Measurements from ENCODE around the gene MPRIP. TPM values are rescaled to one million over a fixed set of nuclear protein-coding genes. Genes with fewer than 3 reads are reported as not detected.
"Not testable (repeated sequence)": the region's sequence is repeated elsewhere in the genome, so short reads cannot be mapped to it uniquely, and the experiment has no call there.

MPRIP gene
- total RNA-seq, 4 donors from 2014 or later = 122 to 207 (median 145) TPM

DNA sequence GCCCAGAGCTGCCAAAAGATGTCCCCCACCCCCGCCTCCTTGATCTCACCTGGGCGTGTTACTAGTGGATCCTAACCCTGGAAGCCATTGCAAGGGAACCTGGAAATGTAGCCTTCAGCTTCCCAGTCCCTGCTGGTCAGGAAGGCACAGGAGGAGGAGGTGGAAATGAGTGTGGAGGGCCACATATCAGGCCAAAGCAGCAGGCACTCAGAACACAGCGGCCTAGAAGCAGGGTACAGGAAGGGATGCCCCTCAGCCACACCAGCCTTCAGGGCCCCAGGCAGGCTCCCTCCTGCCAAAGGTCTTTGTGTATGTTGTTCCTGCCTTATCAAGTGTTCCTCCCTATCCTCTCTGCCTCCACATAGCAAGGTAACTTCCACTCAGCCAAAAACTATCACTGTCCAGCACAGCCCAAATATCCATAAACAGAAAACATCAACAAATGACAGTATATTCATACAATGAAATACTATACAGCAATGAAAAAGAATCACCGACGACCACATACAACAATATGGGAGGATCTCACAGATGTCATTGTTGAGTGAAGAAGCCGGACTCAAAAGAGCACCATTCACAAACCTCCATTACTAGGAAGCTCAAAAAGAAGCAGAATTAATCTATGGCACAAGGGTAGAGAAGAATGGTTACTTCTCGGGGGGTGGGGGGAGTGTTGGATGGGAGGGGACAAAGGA is 42.2 kb upstream of the MPRIP start:
- Histone ChIP-seq H3K36me3 (no peaks in the 10 kb centered on the region), H3K27me3 (no peaks in the 10 kb centered on the region), H3K4me1 (peaks cover 7% of the 10 kb centered on the region), H3K27ac (no peak overlapping the region), H3K4me3 (no peak overlapping the region), H3K9me3 (no peaks in the 10 kb centered on the region)
- DNase-seq (ENCODE audit: low spot score in 2 of 2) = no peak
- TF ChIP-seq POLR2A (IDR thresholded peaks at IDR 0.05) (no peak), POLR2AphosphoS5 (IDR thresholded peaks at IDR 0.05) (no peak), EP300 (IDR thresholded peaks at IDR 0.05) (no peak)
- TF ChIP-seq, protein P1, sequence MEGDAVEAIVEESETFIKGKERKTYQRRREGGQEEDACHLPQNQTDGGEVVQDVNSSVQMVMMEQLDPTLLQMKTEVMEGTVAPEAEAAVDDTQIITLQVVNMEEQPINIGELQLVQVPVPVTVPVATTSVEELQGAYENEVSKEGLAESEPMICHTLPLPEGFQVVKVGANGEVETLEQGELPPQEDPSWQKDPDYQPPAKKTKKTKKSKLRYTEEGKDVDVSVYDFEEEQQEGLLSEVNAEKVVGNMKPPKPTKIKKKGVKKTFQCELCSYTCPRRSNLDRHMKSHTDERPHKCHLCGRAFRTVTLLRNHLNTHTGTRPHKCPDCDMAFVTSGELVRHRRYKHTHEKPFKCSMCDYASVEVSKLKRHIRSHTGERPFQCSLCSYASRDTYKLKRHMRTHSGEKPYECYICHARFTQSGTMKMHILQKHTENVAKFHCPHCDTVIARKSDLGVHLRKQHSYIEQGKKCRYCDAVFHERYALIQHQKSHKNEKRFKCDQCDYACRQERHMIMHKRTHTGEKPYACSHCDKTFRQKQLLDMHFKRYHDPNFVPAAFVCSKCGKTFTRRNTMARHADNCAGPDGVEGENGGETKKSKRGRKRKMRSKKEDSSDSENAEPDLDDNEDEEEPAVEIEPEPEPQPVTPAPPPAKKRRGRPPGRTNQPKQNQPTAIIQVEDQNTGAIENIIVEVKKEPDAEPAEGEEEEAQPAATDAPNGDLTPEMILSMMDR (IDR thresholded peaks at IDR 0.05) = no peak
- WGBS = 91% methylated on average over 5 of the region's 7 CpGs

GRCh38 chr17:17001076-17001777 is 41.0 kb upstream of the MPRIP start:
- 84% methylated on average over 9 of the region's 9 CpGs for WGBS
- Histone ChIP-seq H3K27me3 (no peaks in the 10 kb centered on the region), H3K9me3 (no peaks in the 10 kb centered on the region), H3K4me3 (no peak overlapping the region), H3K4me1 (peaks cover 7% of the 10 kb centered on the region), H3K27ac (no peak overlapping the region), H3K36me3 (no peaks in the 10 kb centered on the region)
- no peak for DNase-seq (ENCODE audit: low spot score in 2 of 2)
- TF ChIP-seq EP300 (IDR thresholded peaks at IDR 0.05) (no peak), POLR2A (IDR thresholded peaks at IDR 0.05) (no peak), POLR2AphosphoS5 (IDR thresholded peaks at IDR 0.05) (no peak)
- TF ChIP-seq, protein P1 (IDR thresholded peaks at IDR 0.05) = no peak

DNA sequence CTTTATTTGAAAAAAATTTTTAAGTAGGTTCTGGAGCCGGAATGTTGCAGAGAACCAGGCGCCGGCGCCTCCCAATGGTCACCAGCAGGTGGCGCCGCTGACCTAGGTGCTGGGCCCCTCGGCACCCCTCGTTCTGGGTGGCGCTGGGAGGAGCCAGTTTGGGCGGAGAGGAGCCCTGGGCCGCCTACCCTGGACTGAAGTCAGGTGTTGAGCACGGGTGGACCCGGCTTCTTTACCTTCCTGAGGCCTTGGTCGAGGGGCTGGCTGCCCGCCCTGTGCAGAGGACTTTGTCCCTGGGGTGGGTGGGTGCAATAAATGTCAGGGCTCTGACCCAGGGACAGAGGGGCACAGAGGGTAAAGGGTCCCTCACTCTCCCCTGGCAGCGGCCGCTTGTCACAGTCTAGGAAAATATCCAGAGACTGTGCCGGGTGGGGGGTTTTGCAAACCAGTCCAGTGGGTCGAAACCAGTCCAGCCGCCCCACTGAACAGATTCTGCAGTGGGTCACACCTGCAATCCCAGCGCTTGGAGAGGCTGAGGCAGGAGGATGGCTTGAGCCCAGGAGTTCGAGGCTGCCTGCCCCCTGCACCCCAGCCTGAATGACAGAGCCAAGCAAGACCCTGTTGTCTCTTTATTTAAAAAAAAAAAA is 40.3 kb upstream of the MPRIP start:
- Histone ChIP-seq H3K9me3 (no peaks in the 10 kb centered on the region), H3K4me1 (peaks cover 7% of the 10 kb centered on the region), H3K4me3 (no peak overlapping the region), H3K27me3 (no peaks in the 10 kb centered on the region), H3K36me3 (no peaks in the 10 kb centered on the region), H3K27ac (no peak overlapping the region)
- TF ChIP-seq POLR2A (IDR thresholded peaks at IDR 0.05) = no peak
- TF ChIP-seq, protein P1 (IDR thresholded peaks at IDR 0.05) = peak; percentile 93 to 96
- WGBS = 40% methylated on average over 7 of the region's 22 CpGs
- peak; percentile 83 to 89 for DNase-seq (ENCODE audit: low spot score in 2 of 2)

GRCh38 chr17:17002731-17003715 is 39.2 kb upstream of the MPRIP start:
- DNase-seq (ENCODE audit: low spot score in 2 of 2); H3K27ac ChIP-seq; H3K9me3 ChIP-seq; H3K27me3 ChIP-seq; H3K4me3 ChIP-seq; H3K4me1 ChIP-seq; H3K36me3 ChIP-seq: not testable (repeated sequence)
- WGBS = 79% methylated on average over 15 of the region's 20 CpGs

DNA sequence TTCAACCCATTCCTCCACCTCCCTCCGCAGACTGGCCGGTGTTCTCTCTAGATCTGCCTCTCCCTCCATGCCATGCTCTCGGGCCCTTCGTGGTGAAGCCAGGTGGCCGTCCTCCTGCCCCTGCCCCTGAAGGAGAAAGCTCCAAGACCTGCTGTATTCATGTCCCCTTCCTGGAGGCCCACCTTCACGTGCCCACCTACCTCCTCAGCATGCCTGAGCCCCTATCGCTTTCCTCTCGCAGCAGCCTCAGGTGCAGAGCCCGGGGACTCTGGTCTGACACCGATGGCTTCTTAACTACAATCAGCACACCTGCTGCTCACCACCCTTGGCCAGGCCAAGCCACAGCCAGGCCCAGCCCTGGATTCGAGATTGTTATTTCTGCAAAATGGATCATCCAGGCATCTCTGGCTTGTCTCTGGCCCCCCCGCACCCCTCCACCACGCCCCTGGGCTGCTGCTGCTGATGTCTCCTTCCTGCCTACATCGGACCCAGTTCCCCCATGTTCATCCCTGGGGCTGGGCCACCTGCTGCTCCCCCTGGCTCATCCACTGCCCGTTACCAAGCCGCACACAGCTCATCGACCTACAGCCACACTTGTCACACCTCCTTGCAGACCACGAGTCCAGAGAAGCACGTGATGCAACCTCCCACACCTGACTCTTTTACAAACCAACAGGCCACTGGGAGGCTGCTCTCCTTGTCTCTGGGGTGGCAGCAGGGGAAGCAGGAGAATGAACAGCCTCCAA is 37.8 kb upstream of the MPRIP start:
- Histone ChIP-seq H3K36me3 (no peaks in the 10 kb centered on the region), H3K4me1 (peaks cover 14% of the 10 kb centered on the region), H3K27me3 (no peaks in the 10 kb centered on the region), H3K4me3 (no peak overlapping the region), H3K27ac (no peak overlapping the region), H3K9me3 (no peaks in the 10 kb centered on the region)
- 89% methylated on average over 19 of the region's 19 CpGs for WGBS
- TF ChIP-seq POLR2A (IDR thresholded peaks at IDR 0.05) = no peak
- no peak for TF ChIP-seq EP300 (IDR thresholded peaks at IDR 0.05)
- TF ChIP-seq, protein P1 (IDR thresholded peaks at IDR 0.05) = no peak
- TF ChIP-seq POLR2AphosphoS5 (IDR thresholded peaks at IDR 0.05) = no peak
- DNase-seq (ENCODE audit: low spot score in 2 of 2) = peak in 1 of 2 donors; percentile 52

DNA sequence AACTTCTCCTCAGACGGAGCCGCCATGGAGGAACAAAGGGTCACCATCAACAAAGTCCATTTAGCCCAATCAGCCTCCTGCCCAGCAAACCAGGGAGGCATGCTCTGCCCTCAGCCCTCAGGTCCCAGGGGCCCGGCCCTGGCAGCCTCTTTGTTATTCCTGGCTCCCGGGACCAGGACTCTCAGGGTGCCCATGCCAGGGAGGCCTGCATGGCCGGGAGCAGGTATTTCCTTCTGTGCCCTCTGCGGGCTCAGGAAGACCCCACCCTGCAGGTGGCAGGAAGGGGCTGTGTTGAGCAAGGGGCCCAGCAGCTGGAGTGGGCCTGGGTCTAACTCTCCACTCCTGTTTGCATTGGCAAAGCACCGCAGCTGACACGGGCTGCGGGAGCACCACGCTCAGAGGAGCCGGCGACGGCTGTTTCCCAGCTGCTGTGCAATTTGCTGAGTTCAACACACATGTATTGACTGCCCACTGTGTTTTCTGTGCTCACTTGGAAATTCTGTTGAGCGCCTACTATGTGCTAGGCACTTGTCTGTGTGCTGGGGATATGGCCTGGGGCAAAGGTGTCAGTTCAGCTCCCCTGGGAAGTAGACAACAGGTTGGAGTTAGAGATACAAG is 37.2 kb upstream of the MPRIP start:
- not testable (repeated sequence) for H3K27ac ChIP-seq, H3K9me3 ChIP-seq, H3K27me3 ChIP-seq, H3K36me3 ChIP-seq, H3K4me3 ChIP-seq
- 72% methylated on average over 12 of the region's 14 CpGs for WGBS
- DNase-seq (ENCODE audit: low spot score in 2 of 2) = peak in 1 of 2 donors; percentile 49
- H3K4me1 ChIP-seq = peaks cover 19% of the 10 kb centered on the region

DNA sequence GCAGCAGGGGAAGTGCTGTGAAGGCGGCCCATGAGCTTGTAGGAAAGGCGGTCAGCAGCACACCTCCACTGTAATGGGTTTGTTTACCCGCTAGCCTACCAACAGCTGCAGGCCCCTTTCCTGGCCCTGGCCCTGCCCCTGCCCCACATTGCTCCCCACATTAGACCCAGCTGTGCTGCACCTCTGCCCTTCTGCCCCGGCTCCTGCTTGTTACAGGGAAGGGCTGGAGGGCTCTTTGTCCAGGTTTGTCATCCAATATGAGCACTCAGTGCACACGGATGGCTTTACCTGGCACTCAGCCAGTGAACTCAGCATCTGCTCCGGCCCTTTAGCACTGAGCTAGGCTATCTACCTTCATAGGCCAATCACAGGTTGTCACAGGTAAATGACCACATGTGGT is 34.4 kb upstream of the MPRIP start:
- 89% methylated on average over 4 of the region's 6 CpGs for whole genome bisulfite sequencing
- not testable (repeated sequence) for H3K9me3 ChIP-seq, H3K4me3 ChIP-seq, H3K36me3 ChIP-seq, H3K27me3 ChIP-seq, H3K27ac ChIP-seq
- H3K4me1 ChIP-seq = peaks cover 12% of the 10 kb centered on the region
- peak in 1 of 2 donors; percentile 40 for DNase-seq (ENCODE audit: low spot score in 2 of 2)
